WTC11 (cell line): ENCODE measurements around the gene HHAT.

Source experiments
- NR3C1 ChIP-seq: sonication (generic); formaldehyde crosslinking; conservative IDR thresholded peaks from 2 replicates; pipeline ENCODE4 v1.8.1; 2023; ENCODE audit warnings: low read depth, mild to moderate bottlenecking, missing genetic modification reagents
- TF ChIP-seq, protein P1 (sequence below): fragments of 200-600 bp; IDR thresholded peaks from 2 replicates; pipeline ENCODE4 v1.8.0; 2022; ENCODE audit warnings: antibody characterized with exemption

DNA sequence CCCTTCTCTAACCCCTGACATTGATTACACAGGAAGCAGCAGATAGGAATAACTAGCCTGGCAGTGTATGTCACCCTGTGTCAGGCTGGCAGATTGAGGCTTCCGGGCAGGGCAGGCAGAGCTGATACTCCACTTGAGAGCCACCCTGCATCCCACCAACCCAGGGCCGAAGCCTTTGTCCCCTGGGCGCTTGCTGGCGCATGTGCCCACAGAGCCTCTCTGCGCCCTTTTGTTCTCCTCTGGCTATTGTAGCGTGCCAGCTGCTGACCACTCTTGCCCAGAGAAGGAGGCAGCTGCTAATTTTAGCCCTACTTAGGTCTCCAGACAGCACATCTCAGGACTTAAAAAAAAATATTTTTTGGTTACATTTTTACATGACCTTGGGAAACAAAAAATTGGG lies 304.9 kb downstream of the HHAT start:
- TF ChIP-seq NR3C1 (CRISPR knock-in tag): no peak
- TF ChIP-seq, protein P1, sequence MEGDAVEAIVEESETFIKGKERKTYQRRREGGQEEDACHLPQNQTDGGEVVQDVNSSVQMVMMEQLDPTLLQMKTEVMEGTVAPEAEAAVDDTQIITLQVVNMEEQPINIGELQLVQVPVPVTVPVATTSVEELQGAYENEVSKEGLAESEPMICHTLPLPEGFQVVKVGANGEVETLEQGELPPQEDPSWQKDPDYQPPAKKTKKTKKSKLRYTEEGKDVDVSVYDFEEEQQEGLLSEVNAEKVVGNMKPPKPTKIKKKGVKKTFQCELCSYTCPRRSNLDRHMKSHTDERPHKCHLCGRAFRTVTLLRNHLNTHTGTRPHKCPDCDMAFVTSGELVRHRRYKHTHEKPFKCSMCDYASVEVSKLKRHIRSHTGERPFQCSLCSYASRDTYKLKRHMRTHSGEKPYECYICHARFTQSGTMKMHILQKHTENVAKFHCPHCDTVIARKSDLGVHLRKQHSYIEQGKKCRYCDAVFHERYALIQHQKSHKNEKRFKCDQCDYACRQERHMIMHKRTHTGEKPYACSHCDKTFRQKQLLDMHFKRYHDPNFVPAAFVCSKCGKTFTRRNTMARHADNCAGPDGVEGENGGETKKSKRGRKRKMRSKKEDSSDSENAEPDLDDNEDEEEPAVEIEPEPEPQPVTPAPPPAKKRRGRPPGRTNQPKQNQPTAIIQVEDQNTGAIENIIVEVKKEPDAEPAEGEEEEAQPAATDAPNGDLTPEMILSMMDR: no peak
